CD4-positive, alpha-beta T cell treated with Interleukin-1 beta for 1 hour (primary cell): Measurements from ENCODE around the gene CADM1.
A peak's percentile ranks its signal among the peaks of the same experiment; 100 is the strongest.

Experiments
- DNase-seq, 2 donors: peaks; one replicate each; pipeline ENCODE4 v3.0.0-alpha.2; 2020 to 2022

The CADM1 gene

GRCh38 chr11:115347106-115347505 is 157.1 kb downstream of the CADM1 start:
- DNase-seq, result no peak

GRCh38 chr11:115345840-115346239 is 158.4 kb downstream of the CADM1 start:
- no peak for DNase-seq

GRCh38 chr11:115345361-115345760 is 158.9 kb downstream of the CADM1 start:
- no peak for DNase-seq

- no peak for DNase-seq
These were observed 159.4 kb downstream of the CADM1 start for GRCh38 chr11:115344846-115345245.

- DNase-seq, result no peak
These were observed 162.1 kb downstream of the CADM1 start for GRCh38 chr11:115342142-115342541.

GRCh38 chr11:115340874-115341273 is 163.3 kb downstream of the CADM1 start:
- DNase-seq, result no peak

- DNase-seq, result no peak
These were observed 165.7 kb downstream of the CADM1 start for GRCh38 chr11:115338476-115338875.

- DNase-seq, result peak in 1 of 2 donors; percentile 13
These were observed 169.1 kb downstream of the CADM1 start for GRCh38 chr11:115334932-115335788.

- DNase-seq, result no peak
These were observed 170.3 kb downstream of the CADM1 start for GRCh38 chr11:115333949-115334348.

GRCh38 chr11:115333121-115333520 is 171.1 kb downstream of the CADM1 start:
- DNase-seq, result no peak

GRCh38 chr11:115330684-115331482 is 173.3 kb downstream of the CADM1 start:
- DNase-seq, result no peak

- DNase-seq, result no peak
These were observed 177.7 kb downstream of the CADM1 start for GRCh38 chr11:115326526-115326925.

- DNase-seq, result no peak
These were observed 178.7 kb downstream of the CADM1 start for GRCh38 chr11:115325523-115325922.

GRCh38 chr11:115324581-115325432 is 179.4 kb downstream of the CADM1 start:
- peak; percentile 8 to 54 for DNase-seq

- DNase-seq, result no peak
These were observed 181.5 kb downstream of the CADM1 start for GRCh38 chr11:115322553-115323203.

- DNase-seq, result no peak
These were observed 182.5 kb downstream of the CADM1 start for GRCh38 chr11:115321605-115322289.

- no peak for DNase-seq
These were observed 186.7 kb downstream of the CADM1 start for GRCh38 chr11:115317277-115318185.

- DNase-seq, result no peak
These were observed 187.5 kb downstream of the CADM1 start for GRCh38 chr11:115316696-115317095.

GRCh38 chr11:115314330-115314920 is 189.8 kb downstream of the CADM1 start:
- no peak for DNase-seq

- DNase-seq, result no peak
These were observed 190.9 kb downstream of the CADM1 start for GRCh38 chr11:115313224-115313838.
